ENCODE measurements around the gene SPDEF. TPM values are rescaled to one million over a fixed set of nuclear protein-coding genes. Genes with fewer than 3 reads are reported as not detected.

SPDEF gene
- total and polyA plus RNA-seq, 2 donors (not counting 1 experiment from before 2014, with no cell fraction given): under 0.01 to 0.03 TPM

DNA sequence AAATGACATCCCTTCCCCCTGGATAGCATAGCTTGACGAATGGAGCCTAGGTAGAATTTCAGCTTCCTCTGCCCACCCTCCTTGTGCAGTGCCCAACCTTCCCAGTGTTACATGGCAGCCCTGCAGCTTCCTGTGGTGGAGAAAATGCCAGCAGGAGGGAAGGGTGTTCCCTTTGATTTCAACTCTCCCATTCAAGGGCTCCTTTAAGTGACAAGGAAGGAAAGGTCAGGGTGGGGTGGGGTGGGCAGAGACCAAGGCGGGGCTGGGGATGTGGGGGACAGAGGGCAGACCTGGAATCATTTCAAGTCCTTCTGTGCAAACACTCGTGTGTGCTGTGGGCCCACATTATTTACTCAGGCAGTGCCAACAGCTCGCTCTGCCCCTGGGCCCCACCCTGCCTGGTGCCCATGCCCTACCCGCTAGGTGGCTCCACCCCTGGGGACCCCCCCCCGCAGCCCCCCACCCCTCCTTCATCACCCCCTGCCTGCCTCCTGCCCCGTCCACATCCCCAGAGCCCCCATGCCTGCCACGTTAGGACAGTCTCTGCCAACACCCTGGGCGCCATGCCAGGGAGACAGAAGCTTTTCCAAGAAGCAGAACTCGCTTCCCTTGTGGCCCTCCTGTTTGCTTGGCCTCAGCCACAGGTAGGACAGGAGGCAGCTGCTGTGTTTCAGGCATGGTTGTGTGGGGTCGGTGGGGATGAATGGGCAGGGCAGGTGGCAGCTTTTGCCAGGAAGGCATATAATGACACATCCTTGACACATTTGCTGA lies 9.4 kb downstream of the SPDEF start:
- Histone ChIP-seq H4K20me1 (ENCODE audit: control insufficient read depth, extremely low read depth, insufficient read depth, low read length) (no peaks in the 10 kb centered on the region), H3K9ac (ENCODE audit: insufficient read depth, low read length) (no peak overlapping the region), H3K9me3 (ENCODE audit: control insufficient read depth, insufficient read depth, low read depth, low read length) (no peaks in the 10 kb centered on the region), H3K4me3 (replicated peaks in 1 of 4; ENCODE audit: control extremely low read depth in 1 of 4, insufficient read depth in 1 of 4, low read depth in 3 of 4, low read length in 4 of 4) (no peak overlapping the region), H3K27me3 (ENCODE audit: control insufficient read depth, insufficient read depth, low read length) (no peaks in the 10 kb centered on the region), H3K27ac (ENCODE audit: insufficient read depth, low read length) (no peak overlapping the region), H2AFZ (ENCODE audit: low read length) (no peak overlapping the region), H3K4me1 (ENCODE audit: control insufficient read depth, extremely low read depth, insufficient read depth, low read length) (no peaks in the 10 kb centered on the region), H3K79me2 (ENCODE audit: control insufficient read depth, insufficient read depth, low read length) (no peaks in the 10 kb centered on the region), H3K4me2 (ENCODE audit: extremely low read depth, insufficient read depth, low read length) (no peak overlapping the region), H3K36me3 (ENCODE audit: control insufficient read depth, insufficient read depth, low read length) (no peaks in the 10 kb centered on the region)
- DNase-seq (ENCODE audit: low read depth in 2 of 2): no peak
- TF ChIP-seq, protein P1, sequence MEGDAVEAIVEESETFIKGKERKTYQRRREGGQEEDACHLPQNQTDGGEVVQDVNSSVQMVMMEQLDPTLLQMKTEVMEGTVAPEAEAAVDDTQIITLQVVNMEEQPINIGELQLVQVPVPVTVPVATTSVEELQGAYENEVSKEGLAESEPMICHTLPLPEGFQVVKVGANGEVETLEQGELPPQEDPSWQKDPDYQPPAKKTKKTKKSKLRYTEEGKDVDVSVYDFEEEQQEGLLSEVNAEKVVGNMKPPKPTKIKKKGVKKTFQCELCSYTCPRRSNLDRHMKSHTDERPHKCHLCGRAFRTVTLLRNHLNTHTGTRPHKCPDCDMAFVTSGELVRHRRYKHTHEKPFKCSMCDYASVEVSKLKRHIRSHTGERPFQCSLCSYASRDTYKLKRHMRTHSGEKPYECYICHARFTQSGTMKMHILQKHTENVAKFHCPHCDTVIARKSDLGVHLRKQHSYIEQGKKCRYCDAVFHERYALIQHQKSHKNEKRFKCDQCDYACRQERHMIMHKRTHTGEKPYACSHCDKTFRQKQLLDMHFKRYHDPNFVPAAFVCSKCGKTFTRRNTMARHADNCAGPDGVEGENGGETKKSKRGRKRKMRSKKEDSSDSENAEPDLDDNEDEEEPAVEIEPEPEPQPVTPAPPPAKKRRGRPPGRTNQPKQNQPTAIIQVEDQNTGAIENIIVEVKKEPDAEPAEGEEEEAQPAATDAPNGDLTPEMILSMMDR (conservative IDR thresholded peaks at IDR 0.05 in 1 of 2, IDR thresholded peaks at IDR 0.05 in 1 of 2; ENCODE audit: low read depth in 1 of 2, low read length in 2 of 2): no peak
- TF ChIP-seq EZH2 (IDR thresholded peaks at IDR 0.05; ENCODE audit: low read length, missing control alignments): no peak

DNA sequence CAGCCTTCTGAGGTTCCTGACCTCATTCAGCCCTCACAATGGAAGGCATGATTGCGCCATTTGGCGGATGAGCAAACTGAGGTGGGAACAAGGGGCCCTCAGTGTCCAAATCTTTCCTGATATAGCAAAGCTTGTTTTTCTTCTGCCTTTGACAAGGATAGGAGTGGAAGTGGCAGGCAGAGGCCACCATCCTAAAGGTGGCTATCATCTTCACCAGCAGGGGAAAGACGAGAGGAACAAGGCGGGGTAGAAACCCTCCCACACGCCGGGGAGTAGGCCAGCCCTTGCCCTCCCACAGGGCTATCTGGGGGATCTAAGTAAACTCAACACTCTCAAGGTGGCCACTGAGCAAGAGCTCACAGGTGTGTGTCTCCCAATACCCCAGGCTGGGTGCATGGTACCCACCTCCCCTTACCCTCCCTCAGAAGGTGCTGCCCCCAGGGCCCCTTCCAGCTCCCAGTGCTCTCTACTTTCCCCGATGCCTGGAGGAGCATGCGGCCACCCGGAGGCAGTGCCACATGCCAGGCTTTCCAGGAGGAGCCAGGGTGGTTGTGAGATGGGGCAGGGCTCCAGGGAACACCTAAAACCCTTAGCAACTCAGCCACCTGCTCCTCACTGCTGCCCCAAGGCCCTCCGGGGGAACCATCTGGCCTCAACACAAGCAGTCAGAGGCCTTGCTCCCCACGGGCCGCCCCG lies 11.2 kb downstream of the SPDEF start:
- no peak for DNase-seq (ENCODE audit: low read depth in 2 of 2)
- Histone ChIP-seq H3K27me3 (ENCODE audit: control insufficient read depth, insufficient read depth, low read length) (no peaks in the 10 kb centered on the region), H4K20me1 (ENCODE audit: control insufficient read depth, extremely low read depth, insufficient read depth, low read length) (no peaks in the 10 kb centered on the region), H3K79me2 (ENCODE audit: control insufficient read depth, insufficient read depth, low read length) (no peaks in the 10 kb centered on the region), H3K9ac (ENCODE audit: insufficient read depth, low read length) (no peak overlapping the region), H3K36me3 (ENCODE audit: control insufficient read depth, insufficient read depth, low read length) (no peaks in the 10 kb centered on the region), H3K4me3 (replicated peaks in 1 of 4; ENCODE audit: control extremely low read depth in 1 of 4, insufficient read depth in 1 of 4, low read depth in 3 of 4, low read length in 4 of 4) (no peak overlapping the region), H3K27ac (ENCODE audit: insufficient read depth, low read length) (no peak overlapping the region), H3K4me2 (ENCODE audit: extremely low read depth, insufficient read depth, low read length) (no peak overlapping the region), H2AFZ (ENCODE audit: low read length) (no peak overlapping the region), H3K4me1 (ENCODE audit: control insufficient read depth, extremely low read depth, insufficient read depth, low read length) (no peaks in the 10 kb centered on the region), H3K9me3 (ENCODE audit: control insufficient read depth, insufficient read depth, low read depth, low read length) (no peaks in the 10 kb centered on the region)
- TF ChIP-seq EZH2 (IDR thresholded peaks at IDR 0.05; ENCODE audit: low read length, missing control alignments): no peak
- TF ChIP-seq, protein P1 (conservative IDR thresholded peaks at IDR 0.05 in 1 of 2, IDR thresholded peaks at IDR 0.05 in 1 of 2; ENCODE audit: low read depth in 1 of 2, low read length in 2 of 2): no peak

DNA sequence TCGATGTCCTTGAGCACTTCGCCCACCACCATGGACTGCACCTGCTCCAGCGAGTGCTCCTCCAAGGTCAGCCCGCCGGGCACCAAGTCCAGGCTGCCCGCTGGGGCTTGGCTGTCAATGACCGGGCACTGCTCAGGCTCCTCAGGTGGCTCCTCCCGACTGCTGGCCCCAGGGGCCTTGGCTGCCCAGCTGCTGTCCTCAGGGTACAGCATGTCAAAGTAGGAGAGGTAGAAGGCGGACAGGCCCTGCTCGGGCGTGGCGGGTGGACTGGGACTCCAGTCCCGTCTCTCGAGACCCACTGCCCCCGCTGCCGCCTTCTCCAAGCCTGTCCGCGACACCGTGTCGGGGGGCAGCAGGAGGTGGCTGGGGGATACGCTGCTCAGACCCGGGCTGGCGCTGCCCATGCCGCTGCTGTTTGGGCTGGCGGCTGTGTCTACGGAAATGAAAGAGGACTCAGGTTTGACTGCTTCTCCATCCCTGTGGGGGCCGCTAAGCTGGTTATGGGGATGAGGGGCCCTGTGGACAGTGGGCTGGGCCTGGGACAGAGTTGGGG lies 12.0 kb downstream of the SPDEF start:
- Histone ChIP-seq H3K27ac (ENCODE audit: insufficient read depth, low read length) (no peak overlapping the region), H2AFZ (ENCODE audit: low read length) (no peak overlapping the region), H3K4me1 (ENCODE audit: control insufficient read depth, extremely low read depth, insufficient read depth, low read length) (no peaks in the 10 kb centered on the region)

More for the DNA sequence above, 12.0 kb downstream of the SPDEF start:
- TF ChIP-seq EZH2 (IDR thresholded peaks at IDR 0.05; ENCODE audit: low read length, missing control alignments): no peak
- TF ChIP-seq, protein P1 (conservative IDR thresholded peaks at IDR 0.05 in 1 of 2, IDR thresholded peaks at IDR 0.05 in 1 of 2; ENCODE audit: low read depth in 1 of 2, low read length in 2 of 2): no peak
- H3K9me3 ChIP-seq (ENCODE audit: control insufficient read depth, insufficient read depth, low read depth, low read length): no peaks in the 10 kb centered on the region
- no peaks in the 10 kb centered on the region for H4K20me1 ChIP-seq (ENCODE audit: control insufficient read depth, extremely low read depth, insufficient read depth, low read length)
- no peak overlapping the region for H3K4me2 ChIP-seq (ENCODE audit: extremely low read depth, insufficient read depth, low read length)
- H3K36me3 ChIP-seq (ENCODE audit: control insufficient read depth, insufficient read depth, low read length): no peaks in the 10 kb centered on the region
- H3K27me3 ChIP-seq (ENCODE audit: control insufficient read depth, insufficient read depth, low read length): no peaks in the 10 kb centered on the region
- H3K4me3 ChIP-seq (replicated peaks in 1 of 4; ENCODE audit: control extremely low read depth in 1 of 4, insufficient read depth in 1 of 4, low read depth in 3 of 4, low read length in 4 of 4): no peak overlapping the region
- H3K79me2 ChIP-seq (ENCODE audit: control insufficient read depth, insufficient read depth, low read length): no peaks in the 10 kb centered on the region
- no peak overlapping the region for H3K9ac ChIP-seq (ENCODE audit: insufficient read depth, low read length)
- no peak for DNase-seq (ENCODE audit: low read depth in 2 of 2)

Measured in fibroblast of lung (primary cell).